GM21515 (cell line): Measurements from ENCODE around the gene CDH23.

Source experiments
- ATAC-seq: cut with Tn5 transposase; IDR thresholded peaks from one replicate; pipeline ENCODE4 v1.9.1; 2021; ENCODE audit not compliant: unreplicated experiment

Gene CDH23

GRCh38 chr10:71762324-71762723, 365.6 kb downstream of the CDH23 start:
- no peak for ATAC-seq

GRCh38 chr10:71763352-71764127, 366.8 kb downstream of the CDH23 start:
- no peak for ATAC-seq

GRCh38 chr10:71765176-71765904, 368.6 kb downstream of the CDH23 start:
- ATAC-seq: no peak

GRCh38 chr10:71765906-71766716, 369.4 kb downstream of the CDH23 start:
- ATAC-seq: no peak

- ATAC-seq: no peak
These were observed 370.1 kb downstream of the CDH23 start for GRCh38 chr10:71766717-71767419.

GRCh38 chr10:71767420-71768035, 370.8 kb downstream of the CDH23 start:
- no peak for ATAC-seq

GRCh38 chr10:71769279-71769823, 372.6 kb downstream of the CDH23 start:
- ATAC-seq: peak; percentile 14

GRCh38 chr10:71770255-71770654, 373.5 kb downstream of the CDH23 start:
- no peak for ATAC-seq

- ATAC-seq: no peak
These were observed 374.1 kb downstream of the CDH23 start for GRCh38 chr10:71770789-71771188.

- ATAC-seq: no peak
These were observed 374.5 kb downstream of the CDH23 start for GRCh38 chr10:71771204-71771603.

GRCh38 chr10:71771821-71772617, 375.3 kb downstream of the CDH23 start:
- ATAC-seq: no peak

GRCh38 chr10:71772832-71773220, 376.1 kb downstream of the CDH23 start:
- no peak for ATAC-seq

GRCh38 chr10:71773221-71773971, 376.7 kb downstream of the CDH23 start, which contains the start of gene VSIR:
TSS of gene VSIR (minus strand) at chr10:71773520. CDS start at chr10:71773439, 81 bp downstream.
- peak; percentile 70 for ATAC-seq

GRCh38 chr10:71774916-71775702, 378.4 kb downstream of the CDH23 start:
- no peak for ATAC-seq

GRCh38 chr10:71776481-71776925, 379.8 kb downstream of the CDH23 start:
- no peak for ATAC-seq

GRCh38 chr10:71777213-71777985, 380.7 kb downstream of the CDH23 start:
- no peak for ATAC-seq
